CD4-positive, alpha-beta T cell treated with Interleukin-12 subunit alpha and Interleukin-12 subunit beta, for 1 hour (primary cell): ENCODE results near the gene ITSN1.
"Not testable (repeated sequence)": the region's sequence is repeated elsewhere in the genome, so short reads cannot be mapped to it uniquely, and the experiment has no call there.

Experiments used
- DNase-seq: peaks from one replicate; pipeline ENCODE4 v3.0.0-alpha.2; 2020

The ITSN1 gene

DNA sequence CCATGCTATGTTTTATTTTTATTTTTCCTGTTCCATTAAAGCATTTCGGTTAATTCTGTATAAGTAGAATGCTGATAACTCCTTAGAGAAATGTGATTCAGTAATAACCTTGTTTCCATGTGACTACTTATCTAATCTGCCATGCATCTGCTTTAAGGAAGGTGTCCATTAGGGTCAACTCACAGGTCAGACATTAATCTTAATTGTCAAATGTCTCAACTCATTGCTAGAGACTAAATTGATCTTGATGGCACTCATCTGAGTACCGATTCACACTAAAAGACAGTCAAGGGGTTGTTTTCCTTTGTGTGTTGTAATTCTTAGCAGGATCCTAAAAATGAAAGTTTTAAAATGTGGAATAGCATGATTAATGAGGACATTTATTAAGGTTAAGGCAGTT, 41.8 kb downstream of the ITSN1 start:
- no peak for DNase-seq

- DNase-seq: no peak
Observed at GRCh38 chr21:33684923-33685560, 42.7 kb downstream of the ITSN1 start.

- DNase-seq: no peak
Observed at GRCh38 chr21:33685613-33686197, 43.4 kb downstream of the ITSN1 start.

- DNase-seq: no peak
Observed at GRCh38 chr21:33686386-33686785, 44.1 kb downstream of the ITSN1 start.

DNA sequence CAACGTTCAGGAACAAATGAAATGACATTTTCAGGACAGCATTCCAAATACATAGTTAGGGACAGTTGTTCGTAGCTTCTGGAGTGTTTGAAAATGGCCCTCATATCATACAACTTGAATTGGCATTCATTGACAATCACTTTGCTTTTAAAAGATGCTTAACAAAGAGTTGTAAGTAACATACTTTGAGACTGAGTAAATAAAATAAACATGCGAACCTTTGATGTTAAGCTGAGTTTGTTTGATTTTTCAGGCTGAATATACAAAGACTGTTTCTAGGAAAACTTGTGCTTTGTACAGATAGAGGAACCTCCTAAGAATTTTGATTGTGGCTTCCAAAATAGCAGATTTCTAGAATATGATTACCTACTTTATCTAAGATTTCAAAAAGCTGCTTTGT, 45.3 kb downstream of the ITSN1 start:
- DNase-seq: no peak

- no peak for DNase-seq
Observed at GRCh38 chr21:33688353-33688752, 46.1 kb downstream of the ITSN1 start.

GRCh38 chr21:33690874-33691273, 48.6 kb downstream of the ITSN1 start:
- DNase-seq: no peak

- no peak for DNase-seq
Observed at GRCh38 chr21:33691945-33692603, 49.8 kb downstream of the ITSN1 start.

- no peak for DNase-seq
Observed at GRCh38 chr21:33695813-33696212, 53.5 kb downstream of the ITSN1 start.

DNA sequence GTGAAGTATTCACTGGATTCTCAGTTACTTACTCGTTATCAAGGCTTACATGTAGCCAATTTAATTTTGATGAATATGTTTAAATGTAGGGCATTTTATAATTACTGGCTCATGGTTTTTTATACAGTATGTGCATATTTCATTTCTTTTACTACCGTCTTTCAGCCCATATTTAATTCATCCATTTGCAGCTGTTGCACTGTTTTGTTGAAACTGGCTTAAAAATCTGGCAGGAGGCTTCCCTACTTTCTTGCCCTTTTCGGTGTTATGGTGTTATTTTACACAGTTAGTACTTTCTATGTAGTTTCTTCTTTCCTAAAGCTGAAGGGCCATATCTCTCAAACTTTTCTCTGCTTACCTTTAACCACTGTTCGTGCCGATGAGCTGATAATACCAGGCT, 54.2 kb downstream of the ITSN1 start:
- DNase-seq: no peak

DNA sequence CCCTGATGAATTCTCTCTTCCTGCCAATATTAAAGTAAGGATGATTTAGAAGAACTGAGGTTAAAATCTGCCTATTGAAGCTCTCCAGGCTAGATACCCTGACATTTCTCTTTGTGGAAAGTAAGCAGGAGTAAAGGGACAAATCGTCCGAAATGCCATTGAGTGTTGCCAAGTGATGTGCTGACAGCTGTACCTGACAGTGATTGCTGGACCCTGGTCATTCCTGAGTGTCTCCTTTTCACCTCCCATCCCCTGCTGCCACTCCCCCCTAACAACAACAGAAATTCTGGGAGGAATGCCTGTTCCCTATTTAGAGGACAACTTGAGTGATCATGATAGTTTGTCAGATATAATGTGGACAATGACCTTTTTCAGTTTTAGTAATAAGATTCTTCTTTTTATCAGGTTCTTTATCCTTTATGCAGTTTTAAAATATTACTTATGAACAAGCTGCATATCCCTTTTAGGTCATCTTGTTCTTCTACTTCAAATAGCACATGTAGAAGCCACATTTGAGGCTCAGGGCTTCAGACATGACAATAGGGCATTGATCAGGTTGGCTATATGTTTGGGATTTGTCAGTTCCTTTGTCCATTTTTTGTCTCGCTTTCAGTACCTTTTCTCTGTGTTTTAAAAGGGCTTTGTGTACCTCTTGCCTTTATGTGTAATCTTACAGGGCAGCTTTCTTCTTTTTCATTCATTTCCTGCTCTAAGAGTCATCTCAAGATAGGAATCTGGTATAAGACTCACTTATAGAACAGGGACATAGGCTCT, 56.0 kb downstream of the ITSN1 start:
- no peak for DNase-seq

- DNase-seq: no peak
Observed at GRCh38 chr21:33699277-33699676, 57.0 kb downstream of the ITSN1 start.

DNA sequence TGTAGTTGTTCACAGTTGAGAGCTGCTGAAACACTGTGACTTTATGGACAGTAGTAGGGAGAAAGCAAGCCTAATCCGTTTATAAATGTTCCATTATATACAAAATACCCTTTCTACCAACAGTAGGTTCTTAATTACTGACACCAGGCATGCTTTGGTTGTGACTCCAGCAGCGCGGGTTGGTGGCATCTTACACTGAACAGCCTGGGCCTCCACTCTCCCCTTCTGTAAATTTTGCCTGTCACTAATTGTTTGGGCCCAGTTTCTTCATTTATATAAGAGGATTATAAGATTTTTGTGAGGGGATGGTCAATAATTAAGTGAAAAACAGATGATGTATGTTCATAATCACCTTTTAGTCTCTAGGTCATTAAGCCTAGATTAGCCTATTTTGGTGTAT, 58.2 kb downstream of the ITSN1 start:
- DNase-seq: no peak

GRCh38 chr21:33703750-33704606, 61.7 kb downstream of the ITSN1 start:
- no peak for DNase-seq

DNA sequence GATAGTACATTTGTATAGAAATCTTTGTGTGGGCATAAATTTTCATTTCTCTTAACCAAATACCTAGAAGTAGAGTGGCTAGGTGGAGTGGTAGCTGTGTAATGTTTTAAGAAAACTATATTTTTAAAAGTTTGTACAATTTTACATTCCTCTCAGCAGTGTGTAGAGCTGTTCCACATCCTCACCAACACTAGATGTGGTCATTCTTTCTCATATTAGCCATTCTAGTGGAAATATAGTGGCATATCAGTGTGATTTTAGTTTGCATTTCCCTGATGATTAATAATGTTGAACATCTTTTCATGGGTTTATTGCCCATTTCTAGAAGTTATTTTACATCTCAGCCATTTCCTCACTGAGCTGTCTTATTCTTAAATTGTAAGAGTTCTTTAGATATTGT, 65.5 kb downstream of the ITSN1 start:
- no peak for DNase-seq

GRCh38 chr21:33708874-33709273, 66.6 kb downstream of the ITSN1 start:
- no peak for DNase-seq

- DNase-seq: no peak
Observed at GRCh38 chr21:33712022-33712803, 69.9 kb downstream of the ITSN1 start.

GRCh38 chr21:33721081-33721480, 78.8 kb downstream of the ITSN1 start:
- no peak for DNase-seq

- not testable (repeated sequence) for DNase-seq
Observed at GRCh38 chr21:33729139-33729538, 86.8 kb downstream of the ITSN1 start.

- no peak for DNase-seq
Observed at GRCh38 chr21:33729641-33730040, 87.3 kb downstream of the ITSN1 start.

GRCh38 chr21:33731447-33731846, 89.1 kb downstream of the ITSN1 start:
- DNase-seq: no peak

DNA sequence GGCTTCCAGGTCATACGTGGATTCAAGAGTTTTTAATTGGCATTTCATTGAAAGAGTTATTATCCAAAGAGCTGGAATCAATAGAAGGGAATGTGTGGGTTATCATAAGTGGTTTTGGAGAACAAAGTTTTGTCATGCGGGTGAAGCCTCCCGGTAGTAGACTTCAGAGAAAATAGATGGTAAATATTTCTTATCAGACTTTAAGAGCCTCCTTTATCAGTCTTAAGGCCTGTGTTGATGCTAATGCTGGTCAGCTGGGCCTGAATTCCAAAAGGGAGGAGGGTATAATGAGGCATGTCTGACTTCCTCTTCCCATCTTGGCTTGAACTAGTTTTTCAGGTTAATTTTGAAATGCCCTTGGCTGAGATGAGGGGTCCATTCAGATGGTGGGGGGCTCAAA, 89.7 kb downstream of the ITSN1 start:
- no peak for DNase-seq
